ENCODE results near the gene CD46. TPM values are rescaled to one million over a fixed set of nuclear protein-coding genes. Genes with fewer than 3 reads are reported as not detected.

The CD46 gene

GRCh38 chr1:207842506-207842905 is 90.7 kb downstream of the CD46 start:
- no CpG with 5 or more reads among the region's 6 CpGs for WGBS, 2 donors (ENCODE audit: extremely low coverage in 2 of 2, insufficient read length in 2 of 2, insufficient replicate concordance in 1 of 2)
- Histone ChIP-seq H2BK12ac (ENCODE audit: low read length) (no peak overlapping the region), H2BK15ac (ENCODE audit: low read length) (no peak overlapping the region)

GRCh38 chr1:207844371-207844770 is 92.5 kb downstream of the CD46 start:
- H2AK5ac ChIP-seq (ENCODE audit: low read depth, low read length), result no peak overlapping the region
- H3K79me1 ChIP-seq (ENCODE audit: low read depth, low read length), result no peaks in the 10 kb centered on the region
- H2BK5ac ChIP-seq (ENCODE audit: low read length), result no peak overlapping the region
- no peak overlapping the region for H2AFZ ChIP-seq (ENCODE audit: low read length)
- no peak overlapping the region for H3K27ac ChIP-seq (replicated peaks; ENCODE audit: low read length)
- no peak overlapping the region for H3K4me2 ChIP-seq (ENCODE audit: insufficient read depth, low read length, poor library complexity, severe bottlenecking)
- H3K4me1 ChIP-seq (ENCODE audit: control insufficient read depth in 2 of 2, insufficient read depth in 1 of 2, low read depth in 1 of 2, low read length in 2 of 2), result peaks cover 3 to 4% of the 10 kb centered on the region in 2 donors
- H3K4ac ChIP-seq (ENCODE audit: low read length), result no peak overlapping the region
- H3K9me3 ChIP-seq (replicated peaks in 1 of 2; ENCODE audit: control insufficient read depth in 2 of 2, insufficient read depth in 1 of 2, low read depth in 1 of 2, low read length in 2 of 2), result peaks cover 0 to 4% of the 10 kb centered on the region in 2 donors
- H2BK15ac ChIP-seq (ENCODE audit: low read length), result no peak overlapping the region
- H3K36me3 ChIP-seq (replicated peaks in 1 of 2; ENCODE audit: control insufficient read depth in 2 of 2, insufficient read depth in 2 of 2, low read length in 2 of 2), result peaks cover 0 to 71% of the 10 kb centered on the region in 2 donors
- no peak overlapping the region for H2BK12ac ChIP-seq (ENCODE audit: low read length)
- H3K23ac ChIP-seq (ENCODE audit: low read depth, low read length, poor library complexity), result no peak overlapping the region
- H2BK120ac ChIP-seq (ENCODE audit: low read depth, low read length), result no peak overlapping the region
- H3K27me3 ChIP-seq (ENCODE audit: control insufficient read depth in 3 of 3, insufficient read depth in 3 of 3, low read depth in 1 of 3, low read length in 3 of 3), result no peaks in the 10 kb centered on the region
- WGBS, 2 donors (ENCODE audit: extremely low coverage in 2 of 2, insufficient read length in 2 of 2, insufficient replicate concordance in 1 of 2), result no CpG with 5 or more reads among the region's 2 CpGs
- H3K4me3 ChIP-seq (ENCODE audit: low read length in 2 of 2), result no peak overlapping the region
- no peak overlapping the region for H3K9ac ChIP-seq (ENCODE audit: low read depth, low read length, poor library complexity)
- H4K91ac ChIP-seq (ENCODE audit: low read depth, low read length, poor library complexity), result no peak overlapping the region
- H4K8ac ChIP-seq (ENCODE audit: low read depth, low read length), result no peak overlapping the region
- no peak for DNase-seq (ENCODE audit: low spot score)
- no peak overlapping the region for H3K18ac ChIP-seq (ENCODE audit: low read length)
- no peak overlapping the region for H3K14ac ChIP-seq (ENCODE audit: low read length)

More at GRCh38 chr1:207842506-207842905, 90.7 kb downstream of the CD46 start:
- H3K9ac ChIP-seq (ENCODE audit: low read depth, low read length, poor library complexity), result no peak overlapping the region
- H4K8ac ChIP-seq (ENCODE audit: low read depth, low read length), result no peak overlapping the region
- H3K9me3 ChIP-seq (replicated peaks in 1 of 2; ENCODE audit: control insufficient read depth in 2 of 2, insufficient read depth in 1 of 2, low read depth in 1 of 2, low read length in 2 of 2), result peaks cover 0 to 7% of the 10 kb centered on the region in 2 donors
- no peak for DNase-seq (ENCODE audit: low spot score)
- peaks cover 3 to 4% of the 10 kb centered on the region in 2 donors for H3K4me1 ChIP-seq (ENCODE audit: control insufficient read depth in 2 of 2, insufficient read depth in 1 of 2, low read depth in 1 of 2, low read length in 2 of 2)
- no peak overlapping the region for H3K18ac ChIP-seq (ENCODE audit: low read length)
- H3K14ac ChIP-seq (ENCODE audit: low read length), result no peak overlapping the region
- H3K36me3 ChIP-seq (replicated peaks in 1 of 2; ENCODE audit: control insufficient read depth in 2 of 2, insufficient read depth in 2 of 2, low read length in 2 of 2), result peaks cover 0 to 80% of the 10 kb centered on the region in 2 donors
- H3K23ac ChIP-seq (ENCODE audit: low read depth, low read length, poor library complexity), result no peak overlapping the region
- no peaks in the 10 kb centered on the region for H3K79me1 ChIP-seq (ENCODE audit: low read depth, low read length)
- no peak overlapping the region for H2AFZ ChIP-seq (ENCODE audit: low read length)
- no peak overlapping the region for H2BK5ac ChIP-seq (ENCODE audit: low read length)
- no peak overlapping the region for H3K4me3 ChIP-seq (ENCODE audit: low read length in 2 of 2)
- H2BK120ac ChIP-seq (ENCODE audit: low read depth, low read length), result no peak overlapping the region
- H3K27ac ChIP-seq (replicated peaks; ENCODE audit: low read length), result no peak overlapping the region
- H4K91ac ChIP-seq (ENCODE audit: low read depth, low read length, poor library complexity), result no peak overlapping the region
- no peaks in the 10 kb centered on the region for H3K27me3 ChIP-seq (ENCODE audit: control insufficient read depth in 3 of 3, insufficient read depth in 3 of 3, low read depth in 1 of 3, low read length in 3 of 3)
- H3K4me2 ChIP-seq (ENCODE audit: insufficient read depth, low read length, poor library complexity, severe bottlenecking), result no peak overlapping the region
- no peak overlapping the region for H3K4ac ChIP-seq (ENCODE audit: low read length)
- H2AK5ac ChIP-seq (ENCODE audit: low read depth, low read length), result no peak overlapping the region

Small RNAs within 50 kb of the gene (small RNA-seq; reads per million reads assigned to genes)
- not detected for gene RNA5SP534 (ENCODE audit: insufficient read depth)
